ENCODE data around the gene EPB41L4B.

GRCh38 chr9:109270441-109270840 lies 50.4 kb downstream of the EPB41L4B start:
- TF ChIP-seq SNAI2 (CRISPR knock-in tag; IDR thresholded peaks at IDR 0.05) (no peak), OSR1 (CRISPR knock-in tag; IDR thresholded peaks at IDR 0.05) (no peak), ESRRG (CRISPR knock-in tag; IDR thresholded peaks at IDR 0.05) (no peak), RARB (CRISPR knock-in tag; IDR thresholded peaks at IDR 0.05) (no peak), ZNF565 (CRISPR knock-in tag; conservative IDR thresholded peaks at IDR 0.05; ENCODE audit: low read depth) (no peak), PATZ1 (CRISPR knock-in tag; IDR thresholded peaks at IDR 0.05; ENCODE audit: borderline replicate concordance) (no peak), CSRNP3 (CRISPR knock-in tag; IDR thresholded peaks at IDR 0.05) (no peak), ISL1 (CRISPR knock-in tag; IDR thresholded peaks at IDR 0.05) (no peak), GLIS3 (CRISPR knock-in tag; IDR thresholded peaks at IDR 0.05) (no peak), ZFP30 (CRISPR knock-in tag; IDR thresholded peaks at IDR 0.05) (no peak)
